ENCODE results near the gene BAIAP2.
"Not testable (repeated sequence)": the region's sequence is repeated elsewhere in the genome, so short reads cannot be mapped to it uniquely, and the experiment has no call there.

BAIAP2 gene

GRCh38 chr17:81071761-81072741 lies 37.1 kb downstream of the BAIAP2 start:
- DNase-seq, result no peak
- H3K4me1 ChIP-seq, result peaks cover 29% of the 10 kb centered on the region
- H3K36me3 ChIP-seq, result peaks cover 7% of the 10 kb centered on the region; the same call in 1 of the 2 replicates
- no peak for TF ChIP-seq CTCF (IDR thresholded peaks at IDR 0.05; ENCODE audit: low read depth, low read length)
- no peaks in the 10 kb centered on the region for H3K9me3 ChIP-seq
- H3K27me3 ChIP-seq, result no peaks in the 10 kb centered on the region
- H3K4me3 ChIP-seq (ENCODE audit: low read depth, low read length), result no peak overlapping the region

- no peak for TF ChIP-seq CTCF (IDR thresholded peaks at IDR 0.05; ENCODE audit: low read depth, low read length)
- DNase-seq, result no peak
- Histone ChIP-seq H3K27me3 (no peaks in the 10 kb centered on the region), H3K36me3 (peaks cover 8% of the 10 kb centered on the region; the same call in 1 of the 2 replicates), H3K9me3 (no peaks in the 10 kb centered on the region), H3K4me1 (peaks cover 21% of the 10 kb centered on the region), H3K4me3 (ENCODE audit: low read depth, low read length) (no peak overlapping the region)
These were observed 39.3 kb downstream of the BAIAP2 start for GRCh38 chr17:81073967-81074839.

GRCh38 chr17:81074875-81075274 lies 39.9 kb downstream of the BAIAP2 start:
- DNase-seq, result no peak
- TF ChIP-seq CTCF (IDR thresholded peaks at IDR 0.05; ENCODE audit: low read depth, low read length), result no peak
- H3K27me3 ChIP-seq, result no peaks in the 10 kb centered on the region

GRCh38 chr17:81075307-81075706 lies 40.4 kb downstream of the BAIAP2 start:
- no peak for TF ChIP-seq CTCF (IDR thresholded peaks at IDR 0.05; ENCODE audit: low read depth, low read length)
- no peaks in the 10 kb centered on the region for H3K27me3 ChIP-seq
- H3K36me3 ChIP-seq, result peaks cover 6% of the 10 kb centered on the region; the same call in 1 of the 2 replicates
- no peak for DNase-seq
- no peaks in the 10 kb centered on the region for H3K9me3 ChIP-seq
- peaks cover 21% of the 10 kb centered on the region for H3K4me1 ChIP-seq
- H3K4me3 ChIP-seq (ENCODE audit: low read depth, low read length), result no peak overlapping the region

More at GRCh38 chr17:81074875-81075274, 39.9 kb downstream of the BAIAP2 start:
- H3K9me3 ChIP-seq, result no peaks in the 10 kb centered on the region
- no peak overlapping the region for H3K4me3 ChIP-seq (ENCODE audit: low read depth, low read length)
- H3K36me3 ChIP-seq, result peaks cover 6% of the 10 kb centered on the region; the same call in 1 of the 2 replicates
- peaks cover 21% of the 10 kb centered on the region for H3K4me1 ChIP-seq

GRCh38 chr17:81076141-81076679 lies 41.3 kb downstream of the BAIAP2 start:
- Histone ChIP-seq H3K36me3 (peaks cover 6% of the 10 kb centered on the region; the same call in 1 of the 2 replicates), H3K27me3 (no peaks in the 10 kb centered on the region), H3K4me3 (ENCODE audit: low read depth, low read length) (no peak overlapping the region), H3K4me1 (peaks cover 21% of the 10 kb centered on the region), H3K9me3 (no peaks in the 10 kb centered on the region)
- peak; percentile 79 for DNase-seq
- no peak for TF ChIP-seq CTCF (IDR thresholded peaks at IDR 0.05; ENCODE audit: low read depth, low read length)

- H3K36me3 ChIP-seq; H3K27me3 ChIP-seq; H3K4me3 ChIP-seq (ENCODE audit: low read depth, low read length); H3K9me3 ChIP-seq; DNase-seq: not testable (repeated sequence)
- peaks cover 29% of the 10 kb centered on the region for H3K4me1 ChIP-seq
These were observed 43.3 kb downstream of the BAIAP2 start for GRCh38 chr17:81078026-81078913.
